UCSD-AML1 (cell line): Measurements from ENCODE around the gene YWHAQ.

Source experiments
- DNase-seq: peaks from one replicate; lab custom pipeline; 2025; ENCODE audit not compliant: unreplicated experiment; lab: John Stamatoyannopoulos, UW

YWHAQ gene

DNA sequence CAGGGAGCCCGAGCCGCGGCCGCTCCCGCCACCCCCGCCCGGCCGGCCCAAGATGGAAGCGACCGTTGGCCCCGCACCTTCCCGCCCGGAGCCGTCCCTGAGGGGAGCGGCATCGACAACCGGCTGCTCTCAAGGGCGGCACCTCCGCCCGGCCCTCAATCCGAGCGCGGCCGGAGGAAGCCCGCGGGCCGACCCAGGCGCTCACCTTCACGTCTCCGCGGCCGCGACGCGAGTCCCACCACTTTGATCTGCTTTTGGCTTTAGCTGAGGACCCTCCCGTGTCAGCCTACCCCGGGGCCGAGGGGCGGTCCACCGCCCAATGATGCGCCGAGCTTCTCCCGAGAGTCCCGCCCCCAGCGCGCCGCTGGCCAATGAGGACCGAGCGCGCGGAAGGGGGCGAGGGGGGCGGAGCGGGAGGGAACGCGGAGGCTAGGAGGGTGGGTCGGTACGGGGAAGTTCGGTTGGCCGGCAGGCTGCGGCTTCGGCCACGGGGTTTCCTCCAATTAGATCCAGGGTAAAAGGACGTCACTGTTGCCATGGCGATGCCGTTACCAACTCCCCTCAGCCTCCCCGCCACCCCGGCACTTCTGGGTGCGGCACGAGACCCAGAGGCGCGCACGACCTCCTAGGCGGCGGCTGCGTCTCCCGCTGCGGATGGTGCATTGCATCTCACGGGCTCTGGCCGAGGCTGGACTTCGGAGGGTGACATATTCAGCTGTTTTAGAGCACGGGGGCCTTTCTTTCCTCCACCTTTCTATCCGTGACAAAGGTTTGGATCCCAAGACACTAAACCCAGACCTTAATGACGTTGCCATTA lies at the start of gene YWHAQ:
TSS of gene YWHAQ (minus strand) at position 262 of the 817 bp plus-strand sequence. CDS start 545 bp downstream, outside the sequence.
- DNase-seq: peak; percentile 99

GRCh38 chr2:9680082-9680481 lies 49.3 kb upstream of the YWHAQ start:
- no peak for DNase-seq

GRCh38 chr2:9679218-9679617 lies 48.4 kb upstream of the YWHAQ start:
- no peak for DNase-seq

- DNase-seq: no peak
Observed at GRCh38 chr2:9678544-9678943, 47.7 kb upstream of the YWHAQ start.

DNA sequence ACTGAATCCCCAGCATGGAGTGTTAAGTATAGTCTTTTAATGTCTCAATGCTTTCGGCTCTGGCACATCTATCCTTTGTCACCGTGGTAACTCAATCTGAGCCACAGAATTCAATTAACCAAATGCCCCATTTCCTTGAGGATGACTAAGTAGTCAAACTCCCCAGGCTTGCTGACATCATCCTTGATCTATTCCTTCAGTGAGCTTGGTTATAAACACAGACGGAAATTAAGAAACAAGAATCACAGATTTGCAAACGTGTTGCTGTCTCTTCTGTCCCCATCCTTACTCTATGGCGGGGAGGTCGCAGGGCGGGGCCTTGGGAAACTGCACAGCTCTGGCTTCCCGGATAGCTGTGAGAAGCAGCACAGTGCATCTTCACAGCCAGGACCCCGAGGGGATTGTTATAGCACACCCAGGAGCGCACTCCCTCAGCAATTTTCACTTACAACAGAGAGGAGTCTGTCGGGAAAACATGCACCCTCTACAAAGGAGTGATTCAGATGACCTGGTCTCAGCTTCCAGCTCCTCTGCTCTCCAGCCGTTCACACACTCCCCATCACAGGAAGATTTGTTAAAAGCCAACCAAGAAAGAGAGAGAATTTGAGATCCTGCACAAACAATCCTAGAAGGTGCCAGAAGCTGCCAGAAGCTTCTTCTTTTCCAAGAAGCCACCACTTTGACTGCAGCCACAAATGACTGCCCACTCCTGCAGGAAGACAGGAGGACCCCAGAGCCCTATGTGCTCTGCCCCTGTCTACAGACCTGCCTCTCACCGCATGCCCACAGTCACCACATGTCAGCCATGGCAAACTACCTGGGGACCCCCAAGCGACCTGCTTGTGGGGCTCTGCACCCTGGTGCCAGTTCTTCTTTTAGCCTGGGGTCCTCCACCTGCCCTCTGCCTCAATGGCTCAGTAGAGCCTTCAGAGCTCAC lies 44.9 kb upstream of the YWHAQ start:
- DNase-seq: no peak

- DNase-seq: no peak
Observed at GRCh38 chr2:9674891-9675414, 44.2 kb upstream of the YWHAQ start.

- no peak for DNase-seq
Observed at GRCh38 chr2:9673914-9674481, 43.2 kb upstream of the YWHAQ start.

DNA sequence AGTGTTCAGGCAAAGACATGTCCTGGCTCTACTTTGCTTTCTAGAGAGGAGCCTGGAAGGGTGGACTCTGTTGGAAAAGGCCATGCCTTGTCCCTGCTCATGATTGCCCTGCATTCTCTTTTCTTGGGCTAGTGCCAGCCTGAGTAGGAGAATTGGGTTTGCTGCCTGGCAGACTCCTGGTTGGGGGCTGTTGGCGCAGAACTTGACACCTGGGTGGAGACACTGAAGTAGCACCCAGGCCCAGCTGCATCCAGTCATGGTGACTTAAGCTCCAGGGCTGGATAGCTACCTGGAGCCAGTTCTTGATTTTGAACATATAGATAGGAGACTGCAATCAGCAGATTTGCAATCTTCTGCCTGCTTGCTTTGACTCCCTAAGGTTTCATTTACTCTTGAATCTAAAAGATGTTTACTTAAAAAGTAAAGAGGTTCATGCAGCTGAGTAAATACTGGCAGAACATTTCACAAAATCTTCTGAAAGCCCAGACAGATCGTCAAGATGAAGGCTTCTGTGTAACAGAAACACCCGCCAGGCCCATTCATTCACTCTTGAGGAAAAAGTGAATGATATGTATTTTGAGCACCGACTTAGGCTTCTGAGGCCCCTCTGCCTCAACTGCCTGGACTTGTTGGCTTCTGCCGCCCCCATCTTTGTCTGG lies 38.0 kb upstream of the YWHAQ start:
- no peak for DNase-seq

GRCh38 chr2:9667826-9668225 lies 37.0 kb upstream of the YWHAQ start:
- no peak for DNase-seq

DNA sequence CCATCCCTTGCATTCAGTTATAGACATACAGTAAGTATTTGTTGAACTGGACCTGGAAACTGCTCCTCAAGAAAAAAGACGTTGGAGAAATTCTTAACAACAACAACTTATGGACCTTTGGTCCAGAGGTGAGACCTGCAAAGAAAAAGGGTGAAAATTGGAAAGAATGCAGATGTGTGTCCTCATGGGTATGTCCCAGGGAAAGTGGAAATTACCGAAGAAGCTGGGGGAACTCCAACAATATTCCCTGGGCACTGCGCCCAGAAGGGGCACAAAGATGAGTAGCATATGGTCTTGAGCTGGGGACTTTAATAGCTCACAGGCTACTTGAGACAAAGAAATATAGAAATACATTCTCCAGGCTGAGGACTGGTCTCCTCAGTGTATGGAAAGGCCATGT lies 35.5 kb upstream of the YWHAQ start:
- DNase-seq: no peak

- no peak for DNase-seq
Observed at GRCh38 chr2:9665898-9666297, 35.1 kb upstream of the YWHAQ start.

GRCh38 chr2:9664365-9664764 lies 33.6 kb upstream of the YWHAQ start:
- no peak for DNase-seq

- no peak for DNase-seq
Observed at GRCh38 chr2:9663008-9663879, 32.4 kb upstream of the YWHAQ start.

GRCh38 chr2:9661261-9661660 lies 30.5 kb upstream of the YWHAQ start:
- DNase-seq: no peak

DNA sequence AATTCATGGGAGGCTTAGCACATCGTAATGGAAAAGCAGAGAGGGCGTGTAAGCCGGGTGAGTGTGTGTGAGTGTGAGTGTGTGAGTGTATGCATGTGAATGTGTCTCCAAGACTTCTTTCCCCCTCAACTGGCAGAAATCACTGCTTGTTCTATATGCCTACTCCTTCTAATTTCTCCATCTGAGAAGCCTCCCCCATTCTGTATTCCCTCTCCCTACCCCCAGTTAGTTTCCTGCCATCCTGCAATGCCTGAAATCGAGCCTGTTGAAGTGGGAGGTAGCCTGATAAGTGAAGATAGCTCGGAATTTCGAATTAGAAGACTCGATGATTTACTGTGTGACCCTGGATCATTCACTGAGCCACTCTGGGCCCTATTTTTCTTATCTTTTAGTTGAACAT lies 30.0 kb upstream of the YWHAQ start:
- DNase-seq: no peak

GRCh38 chr2:9660154-9660553 lies 29.4 kb upstream of the YWHAQ start:
- no peak for DNase-seq

DNA sequence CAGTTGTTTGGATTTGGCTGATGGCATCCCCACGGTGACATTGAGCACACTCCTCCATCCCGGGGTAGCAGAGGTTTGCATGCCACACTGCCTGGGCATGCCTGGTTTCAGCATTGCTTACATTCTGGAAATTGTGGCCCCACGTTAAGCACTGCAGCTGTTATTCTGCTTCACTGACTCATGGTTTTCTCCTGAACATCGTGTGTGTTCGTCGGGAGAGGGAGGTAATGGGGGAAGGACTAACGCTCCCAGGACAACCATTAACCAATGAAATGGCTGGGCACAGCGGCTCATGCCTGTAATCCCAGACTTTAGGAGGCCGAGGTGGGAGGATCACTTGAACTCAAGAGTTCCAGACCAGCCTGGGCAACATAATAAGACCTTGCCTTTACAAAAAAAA lies 28.2 kb upstream of the YWHAQ start:
- no peak for DNase-seq

GRCh38 chr2:9657731-9658130 lies 26.9 kb upstream of the YWHAQ start:
- DNase-seq: no peak

DNA sequence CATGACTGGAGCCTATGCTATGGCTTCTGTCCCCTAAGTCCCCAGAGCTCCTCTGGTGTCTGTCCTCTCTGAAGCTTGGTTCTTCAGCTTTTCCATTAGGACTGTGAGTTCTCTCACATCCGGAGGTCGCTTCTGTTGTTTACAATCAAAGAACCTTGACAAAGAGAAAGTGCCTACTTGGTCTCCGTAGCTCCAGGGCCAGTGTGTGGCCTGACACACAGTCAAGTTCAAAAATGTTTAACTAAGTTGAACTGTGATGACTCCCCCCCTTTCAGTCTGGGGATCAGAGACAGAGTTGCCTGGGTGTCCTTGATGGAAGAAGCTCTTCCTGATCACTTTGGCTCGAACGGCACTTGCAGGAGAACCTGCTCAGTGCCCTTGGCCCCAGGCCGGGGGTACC lies 26.3 kb upstream of the YWHAQ start:
- DNase-seq: no peak

DNA sequence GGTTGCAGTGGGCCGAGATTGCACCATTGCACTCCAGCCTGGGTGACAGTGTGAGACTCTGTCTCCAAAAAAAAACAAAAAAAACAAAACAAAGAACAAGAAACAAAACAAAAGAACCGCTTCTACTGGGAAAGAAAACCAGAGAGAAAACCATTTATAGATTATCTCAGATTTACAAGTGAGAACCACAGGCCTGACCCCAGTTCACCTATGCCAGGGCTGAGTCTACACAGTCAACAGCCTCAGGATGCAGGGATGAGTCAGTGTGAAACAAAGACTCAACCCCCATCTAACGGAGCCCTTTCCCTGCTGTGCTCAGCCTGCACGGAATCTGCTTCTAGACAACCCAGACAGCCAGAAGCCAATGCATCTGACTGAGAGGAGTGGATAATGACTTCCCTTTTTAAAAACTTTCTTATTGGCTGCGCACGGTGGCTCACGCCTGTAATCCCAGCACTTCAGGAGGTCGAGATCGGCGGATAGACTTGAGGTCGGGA lies 25.5 kb upstream of the YWHAQ start:
- DNase-seq: no peak
